ENCODE data around the gene COL20A1.

COL20A1 gene

DNA sequence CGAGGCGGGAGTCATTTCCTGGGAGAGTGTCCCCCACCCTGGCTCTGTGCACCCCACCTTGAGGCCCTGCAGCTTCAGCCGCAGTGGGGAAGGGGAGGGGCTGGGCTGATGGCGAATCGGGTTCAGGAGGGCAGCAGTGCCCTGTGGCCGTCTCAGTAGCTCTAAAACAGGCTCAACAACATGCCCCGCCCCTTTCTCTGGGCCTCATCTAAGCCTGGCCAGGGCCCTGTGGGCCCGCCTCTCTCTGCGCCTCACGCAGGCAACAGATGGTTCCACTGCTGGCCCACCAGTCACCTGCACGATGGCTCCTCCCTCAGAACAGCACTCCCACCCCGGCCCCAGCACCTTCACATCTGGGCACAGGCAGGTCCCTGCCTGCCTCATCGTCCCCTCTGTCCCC is 38.0 kb downstream of the COL20A1 start:
- Histone ChIP-seq H3K27me3 (ENCODE audit: insufficient read depth, low read length) (no peaks in the 10 kb centered on the region), H3K79me1 (ENCODE audit: low read length) (no peaks in the 10 kb centered on the region), H3K4ac (ENCODE audit: low read depth, low read length) (no peak overlapping the region), H2BK12ac (ENCODE audit: low read length) (no peak overlapping the region), H3K4me1 (ENCODE audit: control insufficient read depth in 1 of 2, insufficient read depth in 2 of 2, low read length in 2 of 2) (no peaks in the 10 kb centered on the region), H3K14ac (ENCODE audit: low read length) (no peak overlapping the region), H3K9ac (ENCODE audit: low read length) (no peak overlapping the region), H3K36me3 (ENCODE audit: control insufficient read depth in 1 of 2, insufficient read depth in 2 of 2, low read length in 2 of 2) (no peaks in the 10 kb centered on the region), H3K27ac (ENCODE audit: low read depth, low read length) (no peak overlapping the region), H4K91ac (ENCODE audit: low read depth, low read length) (no peak overlapping the region), H4K8ac (ENCODE audit: low read depth, low read length) (no peak overlapping the region), H2BK120ac (ENCODE audit: insufficient read depth, low read length, poor library complexity) (no peak overlapping the region), H3K4me3 (ENCODE audit: low read depth, low read length) (no peak overlapping the region), H3K79me2 (ENCODE audit: control insufficient read depth, insufficient read depth, low read length, poor library complexity) (no peaks in the 10 kb centered on the region), H3K23ac (ENCODE audit: low read length) (no peak overlapping the region), H3K18ac (ENCODE audit: low read length) (no peak overlapping the region), H4K12ac (ENCODE audit: low read depth, low read length) (no peak overlapping the region), H2BK5ac (ENCODE audit: low read depth, low read length, poor library complexity) (no peak overlapping the region), H3K9me3 (ENCODE audit: insufficient read depth, low read depth, low read length) (peaks cover 20% of the 10 kb centered on the region), H2AFZ (ENCODE audit: insufficient read depth, low read length, poor library complexity) (no peak overlapping the region), H3K4me2 (ENCODE audit: low read length) (no peak overlapping the region), H2AK5ac (ENCODE audit: low read length) (no peak overlapping the region)
- WGBS (ENCODE audit: extremely low coverage, insufficient coverage, insufficient read length): no CpG with 5 or more reads among the region's 13 CpGs
- no peak for DNase-seq

DNA sequence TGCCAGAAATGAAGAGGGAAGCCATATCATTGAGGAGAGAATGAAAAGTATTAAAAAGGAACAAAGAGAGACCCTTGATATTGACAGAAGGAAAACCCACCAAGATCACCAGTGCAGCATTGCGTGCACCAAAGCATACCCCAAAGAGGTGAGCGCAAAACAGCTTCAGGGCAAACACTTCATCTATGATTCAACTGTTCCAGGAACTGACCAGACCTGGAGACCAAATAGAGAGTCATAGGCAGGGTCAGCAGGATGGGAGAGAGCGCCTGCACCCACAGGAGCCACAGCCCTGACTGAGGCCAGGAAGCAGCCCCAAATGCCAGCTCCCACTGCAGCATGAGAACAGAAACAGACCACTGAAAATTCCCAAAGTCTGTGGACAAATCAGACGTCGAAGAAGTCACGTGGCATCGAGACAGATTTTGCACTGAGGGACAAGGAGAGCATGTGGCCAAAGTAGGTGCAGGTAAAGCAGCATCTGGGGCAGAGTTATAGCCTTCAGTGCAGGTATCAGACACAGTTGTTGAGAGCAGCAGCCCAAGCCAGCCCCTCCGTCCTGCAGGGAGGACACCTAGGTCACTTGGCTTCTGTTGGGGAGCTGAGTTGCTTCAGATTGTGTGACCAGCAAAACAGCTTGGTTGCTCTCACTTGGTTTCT is 38.9 kb downstream of the COL20A1 start:
- no peak overlapping the region for H3K9ac ChIP-seq (ENCODE audit: low read length)
- H2BK5ac ChIP-seq (ENCODE audit: low read depth, low read length, poor library complexity): no peak overlapping the region
- no peak overlapping the region for H2BK120ac ChIP-seq (ENCODE audit: insufficient read depth, low read length, poor library complexity)
- H3K9me3 ChIP-seq (ENCODE audit: insufficient read depth, low read depth, low read length): peaks cover 17% of the 10 kb centered on the region
- no CpG with 5 or more reads among the region's 8 CpGs for WGBS (ENCODE audit: extremely low coverage, insufficient coverage, insufficient read length)
- no peak overlapping the region for H4K91ac ChIP-seq (ENCODE audit: low read depth, low read length)
- H3K79me2 ChIP-seq (ENCODE audit: control insufficient read depth, insufficient read depth, low read length, poor library complexity): no peaks in the 10 kb centered on the region
- H4K8ac ChIP-seq (ENCODE audit: low read depth, low read length): no peak overlapping the region
- H2AK5ac ChIP-seq (ENCODE audit: low read length): no peak overlapping the region
- H3K4ac ChIP-seq (ENCODE audit: low read depth, low read length): no peak overlapping the region
- H3K27ac ChIP-seq (ENCODE audit: low read depth, low read length): no peak overlapping the region
- H3K36me3 ChIP-seq (ENCODE audit: control insufficient read depth in 1 of 2, insufficient read depth in 2 of 2, low read length in 2 of 2): no peaks in the 10 kb centered on the region
- H3K23ac ChIP-seq (ENCODE audit: low read length): no peak overlapping the region
- no peak overlapping the region for H4K12ac ChIP-seq (ENCODE audit: low read depth, low read length)
- H2AFZ ChIP-seq (ENCODE audit: insufficient read depth, low read length, poor library complexity): no peak overlapping the region
- no peaks in the 10 kb centered on the region for H3K27me3 ChIP-seq (ENCODE audit: insufficient read depth, low read length)
- DNase-seq: peak in 1 of 2 donors; percentile 8
- H2BK12ac ChIP-seq (ENCODE audit: low read length): no peak overlapping the region
- H3K14ac ChIP-seq (ENCODE audit: low read length): no peak overlapping the region
- H3K4me3 ChIP-seq (ENCODE audit: low read depth, low read length): no peak overlapping the region
- no peaks in the 10 kb centered on the region for H3K79me1 ChIP-seq (ENCODE audit: low read length)
- H3K18ac ChIP-seq (ENCODE audit: low read length): no peak overlapping the region
- no peaks in the 10 kb centered on the region for H3K4me1 ChIP-seq (ENCODE audit: control insufficient read depth in 1 of 2, insufficient read depth in 2 of 2, low read length in 2 of 2)
- no peak overlapping the region for H3K4me2 ChIP-seq (ENCODE audit: low read length)

DNA sequence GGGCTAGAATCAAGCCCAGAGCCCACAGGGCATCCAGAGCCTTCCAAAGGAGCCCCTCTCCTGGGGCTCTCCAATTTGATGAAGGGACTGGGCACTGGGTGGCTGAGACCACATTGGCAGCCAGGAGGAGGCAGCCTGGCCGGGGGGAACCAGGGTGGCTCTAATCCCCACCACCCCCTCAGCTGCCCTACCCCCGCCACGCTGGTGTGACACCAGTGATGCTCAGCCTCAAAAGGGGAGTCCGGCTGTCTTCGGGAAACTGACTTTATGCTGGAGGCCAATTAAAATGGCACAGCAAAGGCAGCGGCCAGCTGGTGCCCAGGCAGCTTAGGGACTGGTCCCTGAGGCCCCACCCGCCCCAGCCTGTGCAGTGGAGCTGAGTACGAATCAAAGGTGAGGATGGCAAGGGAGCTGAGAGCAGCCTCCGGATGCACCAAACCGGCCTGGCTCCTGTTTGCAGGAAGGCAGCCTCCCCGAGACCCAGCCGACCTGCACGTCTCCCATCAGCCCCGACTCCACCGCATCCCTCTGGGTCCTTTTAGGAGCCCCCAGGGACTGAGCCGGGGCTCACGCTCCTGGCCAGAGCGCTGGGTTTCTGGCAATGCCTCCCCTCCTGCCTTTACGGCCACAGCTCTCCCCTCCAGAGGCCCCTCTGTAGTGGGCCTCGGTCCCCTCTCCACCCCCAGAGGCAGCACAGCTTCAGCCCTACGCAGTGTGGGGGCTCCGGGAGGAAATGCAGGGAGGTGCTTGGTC is 39.7 kb downstream of the COL20A1 start:
- H3K9me3 ChIP-seq (ENCODE audit: insufficient read depth, low read depth, low read length): peaks cover 17% of the 10 kb centered on the region
- no peak overlapping the region for H2BK120ac ChIP-seq (ENCODE audit: insufficient read depth, low read length, poor library complexity)
- H3K23ac ChIP-seq (ENCODE audit: low read length): no peak overlapping the region
- H3K36me3 ChIP-seq (ENCODE audit: control insufficient read depth in 1 of 2, insufficient read depth in 2 of 2, low read length in 2 of 2): no peaks in the 10 kb centered on the region
- no peak overlapping the region for H4K91ac ChIP-seq (ENCODE audit: low read depth, low read length)
- H3K79me1 ChIP-seq (ENCODE audit: low read length): no peaks in the 10 kb centered on the region
- H3K27me3 ChIP-seq (ENCODE audit: insufficient read depth, low read length): no peaks in the 10 kb centered on the region
- DNase-seq: no peak
- no peak overlapping the region for H3K18ac ChIP-seq (ENCODE audit: low read length)
- no peak overlapping the region for H3K4ac ChIP-seq (ENCODE audit: low read depth, low read length)
- H2AFZ ChIP-seq (ENCODE audit: insufficient read depth, low read length, poor library complexity): no peak overlapping the region
- no peak overlapping the region for H3K4me3 ChIP-seq (ENCODE audit: low read depth, low read length)
- no peak overlapping the region for H2BK5ac ChIP-seq (ENCODE audit: low read depth, low read length, poor library complexity)
- H3K9ac ChIP-seq (ENCODE audit: low read length): no peak overlapping the region
- H3K14ac ChIP-seq (ENCODE audit: low read length): no peak overlapping the region
- H2BK12ac ChIP-seq (ENCODE audit: low read length): no peak overlapping the region
- H3K4me2 ChIP-seq (ENCODE audit: low read length): no peak overlapping the region
- no peak overlapping the region for H4K12ac ChIP-seq (ENCODE audit: low read depth, low read length)
- H3K27ac ChIP-seq (ENCODE audit: low read depth, low read length): no peak overlapping the region
- H3K79me2 ChIP-seq (ENCODE audit: control insufficient read depth, insufficient read depth, low read length, poor library complexity): no peaks in the 10 kb centered on the region
- whole genome bisulfite sequencing (ENCODE audit: extremely low coverage, insufficient coverage, insufficient read length): no CpG with 5 or more reads among the region's 22 CpGs
- H2AK5ac ChIP-seq (ENCODE audit: low read length): no peak overlapping the region
- H3K4me1 ChIP-seq (ENCODE audit: control insufficient read depth in 1 of 2, insufficient read depth in 2 of 2, low read length in 2 of 2): no peaks in the 10 kb centered on the region
- H4K8ac ChIP-seq (ENCODE audit: low read depth, low read length): no peak overlapping the region

DNA sequence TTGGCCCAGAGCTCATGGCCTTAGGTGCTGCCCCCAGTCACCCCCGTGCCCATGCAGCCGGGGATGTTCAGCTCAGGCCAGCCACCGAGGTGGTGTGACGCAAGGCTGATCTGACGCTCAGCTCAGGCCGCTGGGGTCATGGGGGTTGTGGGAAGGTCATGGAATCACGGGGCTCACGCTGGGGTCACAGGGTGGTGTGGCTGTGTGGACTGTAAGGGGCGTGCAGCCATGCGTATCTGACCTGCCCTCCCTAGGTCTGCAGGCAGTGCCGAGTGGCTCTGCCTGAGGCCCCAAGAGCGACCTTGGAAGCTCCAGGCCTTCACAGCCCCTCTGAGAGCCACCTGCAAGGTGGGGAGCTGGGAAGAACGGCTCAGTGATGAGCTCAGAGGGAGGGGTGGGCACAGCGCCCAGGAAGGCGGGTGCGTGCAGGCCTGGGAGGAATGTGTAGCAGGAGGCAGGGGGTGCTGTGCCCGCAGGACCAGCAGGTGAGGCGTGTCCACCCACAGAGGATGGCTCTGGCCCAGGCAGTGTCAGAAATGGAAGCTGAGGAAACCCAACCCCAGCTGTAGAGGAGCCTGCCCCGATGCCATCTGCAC is 40.4 kb downstream of the COL20A1 start:
- no peak overlapping the region for H3K18ac ChIP-seq (ENCODE audit: low read length)
- H2BK5ac ChIP-seq (ENCODE audit: low read depth, low read length, poor library complexity): no peak overlapping the region
- WGBS (ENCODE audit: extremely low coverage, insufficient coverage, insufficient read length): no CpG with 5 or more reads among the region's 19 CpGs
- no peak overlapping the region for H2BK12ac ChIP-seq (ENCODE audit: low read length)
- no peak overlapping the region for H3K27ac ChIP-seq (ENCODE audit: low read depth, low read length)
- H3K4ac ChIP-seq (ENCODE audit: low read depth, low read length): no peak overlapping the region
- H4K91ac ChIP-seq (ENCODE audit: low read depth, low read length): no peak overlapping the region
- H3K36me3 ChIP-seq (ENCODE audit: control insufficient read depth in 1 of 2, insufficient read depth in 2 of 2, low read length in 2 of 2): no peaks in the 10 kb centered on the region
- H2AK5ac ChIP-seq (ENCODE audit: low read length): no peak overlapping the region
- H2BK120ac ChIP-seq (ENCODE audit: insufficient read depth, low read length, poor library complexity): no peak overlapping the region
- no peak overlapping the region for H3K4me3 ChIP-seq (ENCODE audit: low read depth, low read length)
- peaks cover 15% of the 10 kb centered on the region for H3K9me3 ChIP-seq (ENCODE audit: insufficient read depth, low read depth, low read length)
- DNase-seq: no peak
- H3K79me2 ChIP-seq (ENCODE audit: control insufficient read depth, insufficient read depth, low read length, poor library complexity): no peaks in the 10 kb centered on the region
- no peak overlapping the region for H3K4me2 ChIP-seq (ENCODE audit: low read length)
- H3K14ac ChIP-seq (ENCODE audit: low read length): no peak overlapping the region
- no peaks in the 10 kb centered on the region for H3K27me3 ChIP-seq (ENCODE audit: insufficient read depth, low read length)
- no peaks in the 10 kb centered on the region for H3K4me1 ChIP-seq (ENCODE audit: control insufficient read depth in 1 of 2, insufficient read depth in 2 of 2, low read length in 2 of 2)
- H3K9ac ChIP-seq (ENCODE audit: low read length): no peak overlapping the region
- no peaks in the 10 kb centered on the region for H3K79me1 ChIP-seq (ENCODE audit: low read length)
- no peak overlapping the region for H2AFZ ChIP-seq (ENCODE audit: insufficient read depth, low read length, poor library complexity)
- H4K8ac ChIP-seq (ENCODE audit: low read depth, low read length): no peak overlapping the region
- H4K12ac ChIP-seq (ENCODE audit: low read depth, low read length): no peak overlapping the region
- H3K23ac ChIP-seq (ENCODE audit: low read length): no peak overlapping the region

All from trophoblast cell (in vitro differentiated cells and primary cell).